Measurements from ENCODE around the gene TPPP3.
"Not testable (repeated sequence)": the region's sequence is repeated elsewhere in the genome, so short reads cannot be mapped to it uniquely, and the experiment has no call there.

DNA sequence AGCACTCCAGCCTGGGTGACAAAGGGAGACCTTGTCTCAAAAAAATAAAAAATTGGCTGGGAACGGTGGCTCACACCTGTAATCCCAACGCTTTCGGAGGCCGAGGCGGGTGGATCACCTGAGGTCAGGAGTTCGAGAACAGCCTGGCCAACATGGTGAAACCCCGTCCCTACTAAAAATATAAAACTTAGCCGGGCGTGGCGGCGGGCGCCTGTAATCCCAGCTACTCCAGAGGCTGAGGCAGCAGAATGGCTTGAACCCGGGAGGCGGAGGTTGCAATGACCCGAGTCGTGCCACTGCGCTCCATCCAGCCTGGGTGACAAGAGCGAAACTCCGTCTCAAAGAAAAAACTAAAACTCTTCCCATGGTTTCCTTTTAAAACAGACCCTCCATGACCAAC lies 22.1 kb upstream of the TPPP3 start:
- TF ChIP-seq, protein P1, sequence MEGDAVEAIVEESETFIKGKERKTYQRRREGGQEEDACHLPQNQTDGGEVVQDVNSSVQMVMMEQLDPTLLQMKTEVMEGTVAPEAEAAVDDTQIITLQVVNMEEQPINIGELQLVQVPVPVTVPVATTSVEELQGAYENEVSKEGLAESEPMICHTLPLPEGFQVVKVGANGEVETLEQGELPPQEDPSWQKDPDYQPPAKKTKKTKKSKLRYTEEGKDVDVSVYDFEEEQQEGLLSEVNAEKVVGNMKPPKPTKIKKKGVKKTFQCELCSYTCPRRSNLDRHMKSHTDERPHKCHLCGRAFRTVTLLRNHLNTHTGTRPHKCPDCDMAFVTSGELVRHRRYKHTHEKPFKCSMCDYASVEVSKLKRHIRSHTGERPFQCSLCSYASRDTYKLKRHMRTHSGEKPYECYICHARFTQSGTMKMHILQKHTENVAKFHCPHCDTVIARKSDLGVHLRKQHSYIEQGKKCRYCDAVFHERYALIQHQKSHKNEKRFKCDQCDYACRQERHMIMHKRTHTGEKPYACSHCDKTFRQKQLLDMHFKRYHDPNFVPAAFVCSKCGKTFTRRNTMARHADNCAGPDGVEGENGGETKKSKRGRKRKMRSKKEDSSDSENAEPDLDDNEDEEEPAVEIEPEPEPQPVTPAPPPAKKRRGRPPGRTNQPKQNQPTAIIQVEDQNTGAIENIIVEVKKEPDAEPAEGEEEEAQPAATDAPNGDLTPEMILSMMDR (conservative IDR thresholded peaks at IDR 0.05) = not testable (repeated sequence)
- not testable (repeated sequence) for TF ChIP-seq EZH2 (IDR thresholded peaks at IDR 0.05; ENCODE audit: low read depth)

Measured in PC-9 (cell line).